GM21447 (cell line): ENCODE data around the gene CDC23.
"Not testable (repeated sequence)": the region's sequence is repeated elsewhere in the genome, so short reads cannot be mapped to it uniquely, and the experiment has no call there.

ENCODE experiments used
- ATAC-seq: cut with Tn5 transposase; IDR thresholded peaks from one replicate; pipeline ENCODE4 v1.9.1; 2021; ENCODE audit not compliant: unreplicated experiment

Gene CDC23

DNA sequence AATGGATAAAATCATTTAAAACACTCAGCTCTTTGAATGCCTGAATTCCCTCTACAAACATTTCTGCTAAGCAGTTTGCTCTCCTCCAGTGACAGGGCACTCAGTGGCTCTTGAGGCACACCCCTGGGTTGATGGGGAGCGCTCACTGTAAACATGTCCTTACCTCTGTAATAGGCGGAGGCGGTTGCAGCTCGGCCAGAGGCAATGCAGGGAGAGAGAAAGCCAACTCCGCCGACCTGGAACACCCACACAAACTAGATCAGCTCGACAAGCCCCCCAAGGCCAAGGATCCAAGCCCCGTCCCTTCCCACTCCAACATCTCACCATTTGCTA is 329 bp downstream of the CDC23 start:
- ATAC-seq: peak; percentile 16

DNA sequence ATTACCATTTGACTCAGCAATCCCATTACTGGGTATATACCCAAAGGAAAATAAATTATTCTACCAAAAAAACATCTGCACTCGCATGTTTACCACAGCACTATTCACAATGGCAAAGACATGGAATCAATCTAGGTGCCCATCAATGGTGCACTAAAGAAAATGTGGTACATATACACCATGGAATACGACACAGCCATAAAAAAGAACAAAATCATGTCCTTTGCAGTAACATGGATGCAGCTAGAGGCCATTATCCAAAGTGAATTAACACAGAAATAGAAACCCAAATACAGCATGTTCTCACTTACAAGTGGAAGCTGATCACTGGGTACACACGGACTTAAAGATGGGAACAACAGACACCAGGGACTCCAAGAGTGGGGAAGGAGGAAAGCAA is 2.1 kb downstream of the CDC23 start:
- no peak for ATAC-seq

DNA sequence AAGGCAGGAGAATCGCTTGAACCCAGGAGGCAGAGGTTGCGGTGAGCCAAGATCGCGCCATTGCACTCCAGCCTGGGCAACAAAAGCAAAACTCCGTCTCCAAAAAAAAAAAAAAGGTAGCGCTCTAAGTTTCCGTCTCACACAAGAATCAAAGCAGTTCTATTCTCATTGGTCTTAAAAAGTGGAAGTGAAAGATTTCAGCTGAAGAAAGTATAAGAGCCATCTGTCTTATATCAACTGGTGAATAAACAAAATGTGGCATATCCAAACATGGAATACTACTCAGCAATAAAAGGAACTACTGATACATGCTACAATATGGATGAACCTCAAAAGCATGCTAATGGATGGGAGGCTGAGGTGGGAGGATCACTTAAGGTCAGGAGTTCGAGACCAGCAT is 19.3 kb downstream of the CDC23 start:
- not testable (repeated sequence) for ATAC-seq

DNA sequence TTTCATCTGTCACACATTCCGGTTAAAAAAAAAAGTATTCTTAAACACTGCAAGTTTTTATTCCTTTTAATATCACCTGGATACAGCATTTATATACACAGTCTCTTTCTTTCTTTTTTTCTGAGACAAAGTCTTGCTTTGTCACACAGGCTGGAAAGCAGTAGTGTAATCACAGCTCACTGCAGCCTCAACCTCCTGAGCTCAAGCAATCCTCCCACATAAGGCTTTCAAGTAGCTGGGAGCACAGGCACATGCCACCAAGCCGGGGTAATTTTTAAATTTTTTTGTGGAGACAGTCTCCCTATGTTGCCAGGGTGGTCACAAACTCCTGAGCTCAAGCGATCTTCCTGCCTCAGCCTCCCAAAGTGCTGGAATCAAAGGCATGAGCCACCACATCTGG is 20.3 kb downstream of the CDC23 start:
- ATAC-seq: no peak

DNA sequence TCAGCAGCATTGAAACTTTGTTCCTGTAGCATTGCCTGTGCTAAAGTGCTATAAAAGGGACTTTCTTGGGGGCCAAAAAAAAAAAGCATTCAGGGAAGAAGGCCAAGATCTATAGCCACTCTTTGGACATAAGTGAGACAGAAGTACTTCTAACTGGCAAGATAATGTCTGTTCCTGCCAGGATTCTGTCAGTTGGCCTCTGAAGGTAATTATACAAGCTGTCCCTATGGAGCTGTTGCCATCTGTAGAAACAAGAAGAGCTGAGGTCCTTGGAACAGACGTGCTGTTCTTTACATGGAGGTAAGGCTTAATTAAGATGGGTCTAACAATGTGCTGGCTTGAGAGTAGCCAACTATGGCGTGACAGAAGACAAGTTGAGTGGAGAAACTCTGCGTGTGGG is 24.5 kb downstream of the CDC23 start:
- no peak for ATAC-seq

DNA sequence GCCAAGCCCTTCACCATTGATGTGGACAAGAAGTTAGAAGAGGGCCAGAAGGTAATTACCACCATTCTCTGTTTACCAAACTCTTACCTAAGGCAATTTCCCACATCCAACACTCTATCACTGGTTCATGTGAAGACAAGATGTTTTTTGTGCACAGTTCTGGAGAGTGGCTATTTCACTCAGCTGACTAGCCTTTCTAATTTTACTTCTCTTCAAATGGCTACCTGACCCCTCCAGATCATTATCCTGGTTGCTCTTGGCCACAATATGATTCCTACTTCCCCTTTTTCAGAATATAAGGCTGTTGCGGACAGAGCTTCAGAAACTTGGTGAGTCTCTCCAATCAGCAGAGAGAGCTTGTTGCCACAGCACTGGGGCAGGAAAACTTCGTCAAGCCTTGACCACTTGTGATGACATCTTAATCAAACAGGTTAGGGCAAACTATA is 27.1 kb downstream of the CDC23 start:
- ATAC-seq: no peak

DNA sequence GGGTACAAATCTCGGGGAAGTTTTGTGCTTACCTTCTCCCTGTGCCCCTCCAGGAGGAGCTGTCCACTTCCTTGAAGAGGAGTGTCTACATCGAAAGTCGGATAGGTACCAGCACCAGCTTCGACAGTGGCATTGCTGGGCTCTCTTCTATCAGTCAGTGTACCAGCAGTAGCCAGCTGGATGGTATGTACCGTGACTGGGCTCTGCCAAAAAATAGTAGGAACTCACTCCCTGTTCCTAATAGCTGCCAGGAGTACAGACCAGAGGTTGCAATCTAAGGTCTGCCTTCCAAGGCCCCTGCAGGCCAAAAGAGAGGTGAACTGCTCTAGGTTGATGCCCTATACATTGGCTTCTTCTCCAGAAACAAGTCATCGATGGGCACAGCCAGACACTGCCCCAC is 30.3 kb downstream of the CDC23 start:
- ATAC-seq: no peak

DNA sequence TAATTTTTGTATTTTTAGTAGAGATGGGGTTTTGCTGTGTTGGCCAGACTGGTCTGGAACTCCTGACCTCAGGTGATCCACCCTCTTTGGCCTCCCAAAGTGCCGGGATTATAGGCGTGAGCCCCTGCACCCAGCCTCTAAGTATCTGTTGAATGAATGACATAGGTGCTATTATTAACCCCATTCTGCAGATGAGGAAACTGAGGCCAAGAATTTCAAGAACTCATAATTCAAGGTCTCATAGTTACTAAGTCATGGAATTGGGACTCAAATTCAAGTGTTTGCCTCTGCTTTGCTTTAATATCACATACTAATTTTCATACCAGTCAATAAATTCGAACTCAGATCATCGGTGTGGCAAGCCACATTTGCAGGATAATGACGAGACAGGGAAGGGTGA is 32.3 kb downstream of the CDC23 start:
- no peak for ATAC-seq

DNA sequence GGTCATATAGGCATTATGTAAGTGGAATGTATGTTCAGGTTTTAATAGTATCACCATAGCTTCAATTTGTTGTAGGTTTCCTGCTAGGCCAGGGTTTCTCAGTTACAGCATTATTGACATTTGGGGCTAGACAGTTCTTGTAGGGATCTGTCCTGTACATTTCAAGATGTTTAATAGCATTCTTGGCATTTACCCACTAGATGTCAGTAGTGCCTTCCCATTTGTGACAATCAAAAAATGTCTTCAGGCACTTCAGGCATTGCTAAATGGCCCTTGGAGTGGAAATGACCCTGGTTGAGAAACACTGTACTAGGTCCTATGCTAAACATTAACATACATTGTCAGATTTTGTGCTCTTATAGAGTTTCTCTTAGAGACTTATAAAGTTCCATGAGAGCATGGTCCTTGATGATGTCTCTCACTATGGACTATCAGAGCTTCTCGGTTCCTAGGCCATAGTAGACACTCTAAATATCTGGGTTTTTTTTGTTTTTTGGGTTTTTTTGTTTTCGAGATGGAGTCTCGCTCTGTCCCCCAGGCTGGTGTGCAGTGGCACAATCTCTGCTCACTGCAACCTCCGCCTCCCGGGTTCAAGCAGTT is 32.8 kb downstream of the CDC23 start:
- no peak for ATAC-seq

DNA sequence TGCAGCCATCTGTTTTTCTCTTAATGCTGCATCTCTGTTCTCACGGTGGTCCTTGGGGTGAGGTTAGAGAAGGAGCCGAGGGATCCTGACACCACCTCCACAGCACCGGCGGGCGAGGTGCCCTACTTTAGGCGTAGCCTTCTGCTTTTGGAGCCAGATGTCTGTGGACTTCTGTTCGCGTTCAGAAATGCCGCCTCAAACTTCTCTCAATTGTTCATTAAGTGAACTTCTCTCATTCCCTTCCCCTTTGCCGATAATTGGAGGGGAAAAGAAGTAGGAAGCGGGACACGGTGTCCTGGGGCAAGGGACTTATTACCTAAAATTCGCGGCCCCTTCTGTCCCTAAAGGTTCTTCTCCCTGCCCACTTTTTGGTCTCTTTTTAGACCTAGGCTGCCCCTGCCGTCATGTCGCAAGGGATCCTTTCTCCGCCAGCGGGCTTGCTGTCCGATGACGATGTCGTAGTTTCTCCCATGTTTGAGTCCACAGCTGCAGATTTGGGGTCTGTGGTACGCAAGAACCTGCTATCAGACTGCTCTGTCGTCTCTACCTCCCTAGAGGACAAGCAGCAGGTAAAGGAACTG is 33.8 kb downstream of the CDC23 start:
- ATAC-seq: no peak

DNA sequence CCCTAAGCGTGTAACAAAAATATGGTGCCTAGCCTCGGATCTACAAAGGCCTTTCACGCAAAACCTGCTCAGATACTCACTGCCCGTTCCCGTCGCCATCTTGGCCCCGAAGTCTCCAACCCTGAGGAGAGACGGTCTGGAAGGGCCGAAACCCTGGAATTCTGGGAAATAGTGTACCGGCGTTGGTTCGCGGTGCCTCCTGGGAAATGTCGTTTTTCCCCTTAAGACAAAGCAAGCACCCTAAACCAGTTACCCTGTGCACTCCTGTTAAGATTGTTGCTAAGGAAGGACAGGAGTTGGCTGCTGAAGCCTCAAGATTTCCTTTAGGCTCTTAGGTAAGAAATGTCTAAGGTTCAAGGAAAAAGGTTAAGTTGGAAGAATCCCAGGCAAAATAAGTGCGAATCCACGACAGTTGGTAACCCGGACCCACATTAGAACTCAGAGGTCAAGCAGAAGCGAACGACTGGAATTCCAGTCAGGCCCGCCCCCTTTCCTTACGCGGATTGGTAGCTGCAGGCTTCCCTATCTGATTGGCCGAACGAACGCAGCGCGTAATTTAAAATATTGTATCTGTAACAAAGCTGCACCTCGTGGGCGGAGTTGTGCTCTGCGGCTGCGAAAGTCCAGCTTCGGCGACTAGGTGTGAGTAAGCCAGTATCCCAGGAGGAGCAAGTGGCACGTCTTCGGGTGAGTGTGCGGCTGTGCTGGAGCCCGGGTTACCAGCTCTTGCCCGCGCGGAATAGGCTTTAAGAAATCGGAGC is 34.4 kb downstream of the CDC23 start, which contains the start of the genes BRD8 and KIF20A:
Gene BRD8 (minus strand): TSS at position 115 of the 761 bp plus-strand sequence. CDS start 16 bp downstream, at position 99.
Gene KIF20A (plus strand): TSS at position 597 of the 761 bp plus-strand sequence. CDS start 569 bp downstream, outside the sequence.
- ATAC-seq: peak; percentile 82

DNA sequence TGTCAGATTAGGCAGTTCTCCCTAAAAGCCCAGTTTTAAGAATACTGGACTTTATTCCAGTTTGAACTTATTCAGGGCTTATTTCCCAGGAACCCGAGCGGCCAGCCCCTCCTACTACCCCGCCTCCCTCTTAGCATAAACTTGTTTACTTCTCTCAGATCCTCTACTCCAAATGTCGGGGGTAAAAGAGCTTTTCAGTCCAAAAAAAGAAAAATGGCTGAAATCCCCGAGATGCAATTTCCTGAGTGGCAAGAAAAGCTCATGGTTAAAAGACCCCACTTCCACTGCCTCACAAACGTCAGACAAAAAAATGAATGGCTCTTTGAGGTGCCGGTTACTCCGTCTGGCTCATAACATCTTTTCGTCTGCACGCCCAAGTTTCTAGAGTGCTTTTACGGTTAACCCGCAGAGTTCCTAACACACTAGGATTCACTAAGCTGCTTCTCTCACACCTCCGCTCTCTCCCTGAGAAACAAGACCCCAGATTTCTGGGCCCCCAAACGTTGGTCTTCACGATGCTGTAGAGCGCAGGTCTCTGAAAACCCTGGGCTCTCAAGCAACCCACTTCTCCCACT is 35.1 kb downstream of the CDC23 start:
- peak; percentile 25 for ATAC-seq

DNA sequence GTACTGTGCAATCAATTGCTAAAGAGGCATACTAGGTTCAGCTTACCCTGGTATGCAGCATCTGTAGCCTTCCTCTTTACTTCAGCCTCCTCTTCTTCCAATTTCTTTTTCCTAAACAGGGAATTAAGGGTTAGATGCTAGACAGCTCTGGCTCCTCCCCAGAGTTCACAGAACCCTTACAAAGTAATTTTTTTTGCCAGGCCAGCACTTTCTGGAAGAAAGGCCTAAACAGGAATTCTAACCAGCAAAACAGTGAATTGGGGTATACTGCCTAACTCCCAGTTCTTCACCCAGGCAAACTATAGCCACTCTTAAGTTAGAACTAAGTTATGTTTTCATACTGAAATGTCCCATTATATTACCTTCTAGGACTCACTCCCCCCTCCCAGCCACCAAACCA is 42.8 kb downstream of the CDC23 start:
- ATAC-seq: no peak

DNA sequence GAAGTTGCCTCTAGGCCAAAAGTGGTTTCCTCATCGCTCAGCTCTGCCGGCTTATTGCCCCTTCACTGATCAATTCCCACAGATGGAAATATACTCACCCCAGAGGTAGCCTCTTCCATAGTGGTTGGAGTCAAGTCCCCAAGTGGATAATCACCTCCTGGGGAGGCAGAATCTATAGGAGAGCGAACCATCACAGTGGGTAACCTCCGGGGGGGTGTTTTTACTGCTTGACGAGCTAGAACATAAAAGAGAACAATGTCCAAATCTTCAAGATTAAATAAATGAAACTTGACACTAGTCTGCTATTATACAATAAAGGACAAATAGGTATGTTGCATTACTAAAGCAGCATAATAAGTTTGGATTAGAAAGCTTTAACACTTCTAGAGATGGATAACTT is 44.0 kb downstream of the CDC23 start:
- no peak for ATAC-seq

DNA sequence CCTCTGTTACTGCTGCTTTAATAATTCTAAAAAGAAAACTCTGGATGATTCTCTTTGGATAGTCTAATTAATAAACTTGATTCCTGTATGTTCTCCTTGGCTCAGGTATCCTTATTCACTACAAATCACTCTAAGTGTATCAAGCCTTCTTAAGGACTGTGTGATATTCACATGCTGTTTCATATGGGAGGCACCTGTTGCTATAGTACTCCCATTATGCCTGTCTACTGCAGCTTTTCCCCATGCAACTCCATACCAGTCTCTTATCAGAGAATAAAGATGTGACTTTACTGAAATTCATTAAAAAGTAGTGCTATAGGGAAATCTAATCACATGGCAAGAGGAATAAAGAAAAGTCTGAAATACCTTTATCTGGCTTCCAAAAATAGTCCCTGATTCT is 49.4 kb downstream of the CDC23 start:
- no peak for ATAC-seq

DNA sequence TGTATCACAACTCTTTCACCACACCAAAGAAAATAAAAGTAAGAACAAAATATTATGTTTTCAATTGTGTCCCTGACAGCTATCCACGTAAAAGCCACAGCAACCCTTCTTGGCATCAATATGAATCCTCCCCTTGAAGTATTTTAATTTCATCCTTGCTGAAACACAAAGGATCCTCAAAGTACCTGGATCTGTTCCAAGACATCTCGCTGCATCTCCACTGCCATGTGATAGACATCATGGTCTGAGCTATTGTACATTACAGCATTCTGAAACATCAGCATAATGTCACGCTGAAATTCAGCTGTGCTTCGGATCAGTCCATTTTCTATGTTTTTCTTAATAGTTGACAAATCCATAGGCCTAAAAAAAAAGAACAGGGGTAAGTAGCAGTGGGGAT is 52.4 kb downstream of the CDC23 start:
- no peak for ATAC-seq

DNA sequence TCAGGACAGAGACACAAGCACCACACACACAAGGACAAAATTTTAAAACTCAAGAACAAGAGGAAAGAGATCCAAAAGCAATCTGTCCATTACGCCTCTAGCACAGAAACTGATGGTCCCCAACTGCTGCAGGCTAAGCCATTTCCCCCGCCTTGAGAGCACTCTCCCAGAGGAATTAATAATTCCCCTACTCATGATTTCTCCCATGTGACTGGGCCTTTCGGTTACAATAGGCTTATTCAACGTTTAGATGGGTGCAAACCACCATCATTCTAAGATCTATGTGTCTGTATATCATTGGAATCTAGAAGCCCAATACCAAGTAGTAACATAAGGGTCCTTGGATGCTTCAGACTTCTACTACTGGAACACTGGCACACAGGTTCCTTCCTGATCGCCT is 53.5 kb downstream of the CDC23 start:
- no peak for ATAC-seq

DNA sequence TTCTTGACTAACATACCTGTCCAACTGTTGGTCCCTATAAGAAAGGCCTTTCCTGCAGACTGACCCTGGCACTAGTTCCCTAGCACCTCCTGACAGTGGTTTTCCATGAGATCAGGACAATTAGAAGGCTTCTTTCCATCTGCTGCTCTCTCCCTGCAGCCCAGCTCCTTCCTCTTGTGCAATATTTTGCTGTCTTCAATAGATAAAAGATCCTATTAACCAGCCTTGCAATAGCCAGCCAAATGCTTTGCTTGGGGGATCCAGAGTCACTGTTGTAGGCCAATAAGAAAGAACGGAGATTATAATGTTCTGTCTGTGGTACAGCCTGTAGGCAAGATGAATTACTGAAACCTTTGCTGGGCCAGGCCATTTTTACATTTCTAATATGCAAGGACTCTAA is 55.5 kb downstream of the CDC23 start:
- ATAC-seq: no peak

DNA sequence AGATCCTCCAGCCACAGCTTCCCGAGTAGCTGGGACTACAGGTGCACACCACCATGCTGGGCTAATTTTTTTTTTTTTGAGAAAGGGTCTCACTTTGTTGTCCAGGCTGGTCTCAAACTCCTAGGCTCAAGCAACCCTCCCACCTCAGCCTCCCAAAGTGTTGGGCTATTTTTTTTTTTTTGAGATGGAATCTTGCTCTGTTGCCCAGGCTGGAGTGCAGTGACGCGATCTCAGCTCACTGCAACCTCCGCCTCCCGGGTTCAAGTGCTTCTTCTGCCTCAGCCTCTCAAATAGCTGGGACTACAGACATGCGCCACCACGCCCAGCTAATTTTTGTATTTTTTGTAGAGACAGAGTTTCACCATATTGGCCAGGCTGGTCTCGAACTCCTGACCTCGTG is 57.1 kb downstream of the CDC23 start:
- ATAC-seq: not testable (repeated sequence)

DNA sequence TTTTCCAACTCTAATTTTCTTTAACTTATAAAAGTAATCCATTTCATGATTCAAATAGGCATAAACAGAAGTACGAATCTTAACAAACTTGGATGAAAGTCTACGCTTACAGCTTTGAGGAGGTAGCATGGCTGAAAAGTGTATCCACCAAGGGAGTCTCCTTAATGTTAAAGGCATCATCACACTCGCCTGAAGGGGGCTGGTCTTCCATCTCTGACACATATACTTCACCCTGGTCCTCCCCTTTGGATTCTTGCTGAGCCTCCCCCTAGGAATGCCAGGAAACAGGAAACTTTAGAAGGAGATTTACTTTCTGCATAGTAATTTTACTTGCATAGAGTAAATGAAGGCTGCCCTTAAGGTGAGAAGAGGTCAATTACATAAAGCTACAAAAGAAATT is 63.6 kb downstream of the CDC23 start:
- ATAC-seq: no peak

DNA sequence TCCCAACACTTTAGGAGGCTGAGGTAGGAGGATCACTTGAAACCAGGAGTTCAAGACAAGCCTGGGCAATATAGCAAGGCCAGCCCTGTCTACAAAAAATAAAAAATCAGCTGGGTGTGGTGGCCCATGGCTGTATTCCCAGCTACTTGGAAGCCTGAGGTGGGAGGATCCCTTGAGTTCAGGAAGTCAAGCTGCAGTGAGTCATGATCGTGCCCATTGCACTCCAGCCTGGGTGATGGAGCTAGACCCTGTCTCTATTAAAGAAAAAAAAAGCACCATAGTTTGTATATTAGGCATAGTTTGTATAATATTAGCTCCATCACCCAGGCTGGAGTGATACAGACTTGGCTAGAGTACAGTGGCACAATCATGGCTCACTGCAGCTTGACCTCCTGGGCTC is 64.3 kb downstream of the CDC23 start:
- ATAC-seq: no peak

DNA sequence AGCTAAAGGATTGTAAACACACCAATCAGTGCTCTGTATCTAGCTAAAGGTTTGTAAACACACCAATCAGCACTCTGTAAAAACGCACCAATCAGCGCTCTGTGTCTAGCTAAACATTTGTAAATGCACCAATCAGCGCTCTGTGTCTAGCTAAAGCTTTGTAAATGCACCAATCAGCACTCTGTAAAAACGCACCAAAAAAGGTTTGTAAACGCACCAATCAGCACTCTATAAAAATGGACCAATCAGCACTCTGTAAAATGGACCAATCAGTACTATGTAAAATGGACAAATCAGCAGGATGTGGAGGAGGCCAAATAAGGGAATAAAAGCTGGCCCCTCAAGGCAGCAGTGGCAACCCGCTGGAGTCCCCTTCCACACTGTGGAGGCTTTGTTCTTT is 69.5 kb downstream of the CDC23 start:
- not testable (repeated sequence) for ATAC-seq
